Breast epithelium (tissue), 3 donors: ENCODE measurements around the gene NLRX1.

Experiments used
- POLR2A ChIP-seq: fragments of 450-650 bp; IDR thresholded peaks from one replicate; pipeline ENCODE4 v1.6.1; 2016; ENCODE audit warnings: antibody characterized with exemption, mild to moderate bottlenecking, moderate library complexity
- TF ChIP-seq, protein P1 (sequence below), 3 donors: fragments of 450-650 bp; IDR thresholded peaks; one replicate each; pipeline ENCODE4 v1.5.1; 2016 to 2017; ENCODE audit warnings: antibody characterized with exemption in 3 of 3, mild to moderate bottlenecking in 3 of 3, moderate library complexity in 3 of 3

DNA sequence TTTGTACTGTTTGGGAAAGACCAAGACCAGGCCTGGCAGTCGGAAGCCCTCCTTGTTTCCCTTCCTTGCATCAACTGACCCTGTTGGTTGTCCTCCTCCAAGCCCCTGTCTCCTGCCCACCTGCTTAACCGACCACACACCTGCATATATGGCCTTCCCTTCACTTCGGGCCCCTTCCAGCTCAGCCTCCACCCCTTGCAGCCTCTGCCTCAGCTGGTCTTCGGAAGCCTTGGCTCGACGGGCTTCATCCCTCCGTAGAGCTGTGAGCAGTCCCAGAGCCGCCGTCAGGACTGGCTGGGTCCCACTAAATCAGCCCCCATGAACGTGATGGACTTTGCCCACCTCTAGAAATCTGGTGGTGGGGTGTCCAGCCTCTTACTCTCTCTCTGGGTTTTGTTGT lies 25.1 kb downstream of the NLRX1 start:
- TF ChIP-seq, protein P1, sequence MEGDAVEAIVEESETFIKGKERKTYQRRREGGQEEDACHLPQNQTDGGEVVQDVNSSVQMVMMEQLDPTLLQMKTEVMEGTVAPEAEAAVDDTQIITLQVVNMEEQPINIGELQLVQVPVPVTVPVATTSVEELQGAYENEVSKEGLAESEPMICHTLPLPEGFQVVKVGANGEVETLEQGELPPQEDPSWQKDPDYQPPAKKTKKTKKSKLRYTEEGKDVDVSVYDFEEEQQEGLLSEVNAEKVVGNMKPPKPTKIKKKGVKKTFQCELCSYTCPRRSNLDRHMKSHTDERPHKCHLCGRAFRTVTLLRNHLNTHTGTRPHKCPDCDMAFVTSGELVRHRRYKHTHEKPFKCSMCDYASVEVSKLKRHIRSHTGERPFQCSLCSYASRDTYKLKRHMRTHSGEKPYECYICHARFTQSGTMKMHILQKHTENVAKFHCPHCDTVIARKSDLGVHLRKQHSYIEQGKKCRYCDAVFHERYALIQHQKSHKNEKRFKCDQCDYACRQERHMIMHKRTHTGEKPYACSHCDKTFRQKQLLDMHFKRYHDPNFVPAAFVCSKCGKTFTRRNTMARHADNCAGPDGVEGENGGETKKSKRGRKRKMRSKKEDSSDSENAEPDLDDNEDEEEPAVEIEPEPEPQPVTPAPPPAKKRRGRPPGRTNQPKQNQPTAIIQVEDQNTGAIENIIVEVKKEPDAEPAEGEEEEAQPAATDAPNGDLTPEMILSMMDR (IDR thresholded peaks at IDR 0.05), result no peak
- TF ChIP-seq POLR2A, result no peak
